GM12878 (cell line): ENCODE data around the gene PLD5.

Experiments used
- CHD4 ChIP-seq: fragments of 200-600 bp; sonication (generic); IDR thresholded peaks from 2 replicates; pipeline ENCODE4 v1.6.1; 2016; ENCODE audit warnings: mild to moderate bottlenecking
- POLR2AphosphoS5 ChIP-seq: IDR thresholded peaks from 2 replicates; pipeline ENCODE4 v1.6.1; 2011; ENCODE audit warnings: mild to moderate bottlenecking, low read length, inconsistent platforms

- TF ChIP-seq POLR2AphosphoS5 (no peak), CHD4 (no peak)
Observed at GRCh38 chr1:242412921-242413320, 111.6 kb downstream of the PLD5 start.
